Body of pancreas (tissue), 4 donors: ENCODE results near the gene RASSF10. TPM values are rescaled to one million over a fixed set of nuclear protein-coding genes. Genes with fewer than 3 reads are reported as not detected.

Experiments used
- ATAC-seq: fragments of 150-250 bp; one replicate; pipeline ENCODE4 v1.9.1; 2016
- DNase-seq, 4 donors: peaks; one replicate each; pipeline ENCODE4 v3.0.0-alpha.2; 2019
- H3K27ac ChIP-seq, 4 donors: fragments of 200-600 bp; sonication (generic); 1 replicate in 3 of 4; 2 replicates in 1 of 4; pipeline versions ENCODE4 v1.5.1 to v1.6.1; 2016 to 2019; ENCODE audit warnings: mild to moderate bottlenecking in 1 of 4, mixed read lengths in 1 of 4, moderate library complexity in 1 of 4
- H3K27me3 ChIP-seq, 2 donors: fragments of 200-600 bp; sonication (generic); one replicate each; pipeline ENCODE4 v1.6.0; 2016; ENCODE audit warnings: mild to moderate bottlenecking in 1 of 2
- H3K36me3 ChIP-seq, 2 donors: fragments of 200-600 bp; sonication (generic); replicated peaks in 1 of 2; 2 replicates each; pipeline ENCODE4 v1.5.1; 2016; ENCODE audit warnings: low read depth in 2 of 2; ENCODE audit not compliant: insufficient read depth in 1 of 2
- H3K4me1 ChIP-seq: fragments of 200-600 bp; sonication (generic); one replicate; pipeline ENCODE4 v1.6.0; 2016
- H3K4me3 ChIP-seq, 2 donors: fragments of 200-600 bp; sonication (generic); 1 replicate in 1 of 2; 2 replicates in 1 of 2; pipeline ENCODE4 v1.5.1; 2016 to 2019
- H3K9me3 ChIP-seq, 3 donors: fragments of 200-600 bp; sonication (generic); 1 replicate in 2 of 3; 2 replicates in 1 of 3; pipeline ENCODE4 v1.5.1; 2016
- POLR2A ChIP-seq, 3 donors: fragments of 450-650 bp; IDR thresholded peaks; one replicate each; pipeline ENCODE4 v1.6.1; 2016; ENCODE audit warnings: antibody characterized with exemption in 3 of 3, mild to moderate bottlenecking in 2 of 3
- WGBS, 2 donors: methylation state at CpG; one replicate each; pipeline ENCODE4 v1.1.5; 2017; 5-methylcytosine and 5-hydroxymethylcytosine counted together
- intact Hi-C: fragments of 100-400 bp; cut with DNase I; formaldehyde crosslinking; loops from one replicate; pipeline ENCODE4 v1.15.1; 2023
- total RNA-seq, 2 donors: library from RNA; depleted of rRNA; stranded (reverse); fragments of >200 nt; gene quantifications; one replicate each; pipeline ENCODE4 v1.1.0, GENCODE V29; 2016
- TF ChIP-seq, protein P1 (sequence below), 7 experiments: fragments of 450-650 bp in 4 of 7; fragments of 200-600 bp in 3 of 7; sonication (generic) in 3 of 7; IDR thresholded peaks; one replicate each; pipeline ENCODE4 v1.5.1; 2016 to 2019; ENCODE audit warnings: antibody characterized with exemption in 7 of 7

The RASSF10 gene
- total RNA-seq = not detected

DNA sequence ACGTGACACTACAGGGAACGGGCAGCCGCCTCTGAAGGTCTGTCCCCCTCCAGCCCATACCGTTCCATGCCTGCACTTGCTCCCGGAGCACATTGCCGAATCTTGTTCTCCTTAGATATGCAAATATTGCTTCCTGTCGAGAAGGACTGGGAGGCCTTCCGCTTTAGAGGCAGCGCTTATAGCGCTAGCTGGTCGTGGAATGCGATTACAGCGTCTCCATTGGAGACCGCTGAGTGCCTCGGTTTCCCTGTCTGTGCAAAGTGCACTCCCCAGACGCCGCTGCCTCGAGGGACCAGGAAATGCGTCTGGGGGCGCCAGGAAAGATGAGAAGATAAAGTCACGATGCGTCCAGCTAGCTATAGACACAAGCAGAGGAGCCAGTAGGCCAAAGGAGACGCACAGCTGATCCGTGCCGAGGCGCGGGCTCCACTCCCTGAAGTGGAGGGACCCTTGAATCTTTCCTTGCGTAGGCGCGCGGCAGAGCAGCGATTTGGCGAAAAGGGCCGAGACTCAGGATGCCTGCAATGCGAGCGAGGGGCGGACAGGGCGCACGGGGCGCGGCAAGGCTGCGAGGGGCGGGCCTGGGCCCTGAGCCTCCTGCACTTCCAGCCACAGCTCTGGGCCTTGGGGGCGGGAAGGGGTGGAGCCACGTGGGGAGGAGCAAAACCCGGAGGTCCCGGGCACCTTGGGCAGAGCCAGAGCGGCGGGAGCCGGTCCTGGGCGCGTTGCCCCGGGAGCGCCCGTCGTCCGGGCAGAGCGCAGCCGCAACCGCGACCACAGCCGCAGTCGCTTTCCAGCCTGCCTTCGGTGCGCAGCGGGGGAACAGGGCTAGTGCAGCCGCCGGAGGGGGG, at the start of gene RASSF10:
TSS of gene RASSF10 (plus strand) at position 692 of the 851 bp plus-strand sequence. CDS start 261 bp downstream, outside the sequence.
- Histone ChIP-seq H3K27ac (no peak within 1 kb of the TSS), H3K4me1 (peaks cover 63% of the 10 kb centered on the region), H3K9me3 (peaks cover 0 to 11% (median 0%) of the 10 kb centered on the region in 3 donors), H3K27me3 (peaks cover 0 to 5% of the 10 kb centered on the region in 2 donors), H3K4me3 (no peak within 1 kb of the TSS), H3K36me3 (no peaks in the 10 kb centered on the region)
- DNase-seq (peak; percentile 22 to 61 (median 36)), ATAC-seq (no peak)
- WGBS, 2 donors = 31 to 55% methylated on average over 37 to 67 of the region's 68 CpGs
- TF ChIP-seq POLR2A (IDR thresholded peaks at IDR 0.05) = no peak
- TF ChIP-seq, protein P1, sequence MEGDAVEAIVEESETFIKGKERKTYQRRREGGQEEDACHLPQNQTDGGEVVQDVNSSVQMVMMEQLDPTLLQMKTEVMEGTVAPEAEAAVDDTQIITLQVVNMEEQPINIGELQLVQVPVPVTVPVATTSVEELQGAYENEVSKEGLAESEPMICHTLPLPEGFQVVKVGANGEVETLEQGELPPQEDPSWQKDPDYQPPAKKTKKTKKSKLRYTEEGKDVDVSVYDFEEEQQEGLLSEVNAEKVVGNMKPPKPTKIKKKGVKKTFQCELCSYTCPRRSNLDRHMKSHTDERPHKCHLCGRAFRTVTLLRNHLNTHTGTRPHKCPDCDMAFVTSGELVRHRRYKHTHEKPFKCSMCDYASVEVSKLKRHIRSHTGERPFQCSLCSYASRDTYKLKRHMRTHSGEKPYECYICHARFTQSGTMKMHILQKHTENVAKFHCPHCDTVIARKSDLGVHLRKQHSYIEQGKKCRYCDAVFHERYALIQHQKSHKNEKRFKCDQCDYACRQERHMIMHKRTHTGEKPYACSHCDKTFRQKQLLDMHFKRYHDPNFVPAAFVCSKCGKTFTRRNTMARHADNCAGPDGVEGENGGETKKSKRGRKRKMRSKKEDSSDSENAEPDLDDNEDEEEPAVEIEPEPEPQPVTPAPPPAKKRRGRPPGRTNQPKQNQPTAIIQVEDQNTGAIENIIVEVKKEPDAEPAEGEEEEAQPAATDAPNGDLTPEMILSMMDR (IDR thresholded peaks at IDR 0.05) = no peak
- intact Hi-C loops = loop anchor here (10.0 kb wide), 1 partner anchor 46 kb away; no protein-coding TSS in a partner anchor

DNA sequence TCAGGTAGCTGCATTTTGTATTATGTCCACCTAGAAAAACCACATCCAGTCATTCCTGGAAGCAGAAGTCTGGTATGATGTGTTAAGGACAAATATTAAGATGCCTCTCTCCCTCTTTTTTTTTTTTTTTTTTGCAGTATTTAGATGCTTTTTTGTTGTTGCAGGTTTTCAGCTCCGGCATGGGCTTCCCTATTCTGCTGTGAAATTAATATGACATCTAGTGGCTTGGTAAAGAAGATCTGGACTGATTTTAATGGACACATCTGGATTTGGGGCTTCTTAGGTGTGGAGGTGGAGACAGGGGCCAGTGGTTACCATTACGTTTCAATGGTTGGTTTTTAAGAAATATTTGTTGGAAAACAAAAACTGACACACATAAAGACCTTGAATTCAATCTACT, 47.5 kb upstream of the RASSF10 start:
- no peak overlapping the region for H3K27ac ChIP-seq
- DNase-seq (no peak), ATAC-seq (no peak)
- peaks cover 8% of the 10 kb centered on the region for H3K4me1 ChIP-seq
- H3K4me3 ChIP-seq = no peak overlapping the region
- no peaks in the 10 kb centered on the region for H3K9me3 ChIP-seq
- H3K27me3 ChIP-seq = no peaks in the 10 kb centered on the region
- no peak for TF ChIP-seq POLR2A (IDR thresholded peaks at IDR 0.05)
- TF ChIP-seq, protein P1 (IDR thresholded peaks at IDR 0.05) = peak in 1 of 7 experiments; percentile 6
- WGBS, 2 donors = 65 to 69% methylated on average over 2 of the region's 2 CpGs
- H3K36me3 ChIP-seq = no peaks in the 10 kb centered on the region
- intact Hi-C loops = loop anchor here (10.0 kb wide), 1 partner anchor 383 kb away; no protein-coding TSS in a partner anchor

DNA sequence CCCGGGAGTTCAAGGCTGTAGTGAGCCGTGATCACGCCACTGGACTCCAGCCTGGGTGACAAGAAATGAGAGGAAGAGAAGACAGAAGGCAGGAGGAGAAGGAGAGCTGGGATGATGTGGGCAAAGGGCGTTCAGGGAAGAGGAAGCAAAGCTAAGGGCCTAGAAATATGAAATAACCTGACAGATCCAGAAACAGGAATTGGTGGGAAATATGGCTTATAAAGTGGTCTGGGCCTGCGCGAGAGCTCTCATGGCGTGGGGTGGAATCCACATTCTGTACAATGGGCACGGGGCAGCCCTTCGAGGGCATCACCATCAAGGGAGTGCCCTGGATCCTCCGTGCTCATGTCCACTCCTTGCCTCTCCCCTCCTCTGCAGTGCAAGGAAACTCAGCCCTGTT, 46.8 kb upstream of the RASSF10 start:
- TF ChIP-seq POLR2A (IDR thresholded peaks at IDR 0.05) = no peak
- TF ChIP-seq, protein P1 (IDR thresholded peaks at IDR 0.05) = no peak
- Histone ChIP-seq H3K27ac (no peak overlapping the region), H3K36me3 (no peaks in the 10 kb centered on the region), H3K4me1 (peaks cover 8% of the 10 kb centered on the region), H3K27me3 (no peaks in the 10 kb centered on the region), H3K4me3 (no peak overlapping the region), H3K9me3 (no peaks in the 10 kb centered on the region)
- intact Hi-C loops = loop anchor here (10.0 kb wide), 1 partner anchor 382 kb away; no protein-coding TSS in a partner anchor
- DNase-seq (no peak), ATAC-seq (no peak)
- 78 to 83% methylated on average over 10 of the region's 10 CpGs for WGBS, 2 donors

DNA sequence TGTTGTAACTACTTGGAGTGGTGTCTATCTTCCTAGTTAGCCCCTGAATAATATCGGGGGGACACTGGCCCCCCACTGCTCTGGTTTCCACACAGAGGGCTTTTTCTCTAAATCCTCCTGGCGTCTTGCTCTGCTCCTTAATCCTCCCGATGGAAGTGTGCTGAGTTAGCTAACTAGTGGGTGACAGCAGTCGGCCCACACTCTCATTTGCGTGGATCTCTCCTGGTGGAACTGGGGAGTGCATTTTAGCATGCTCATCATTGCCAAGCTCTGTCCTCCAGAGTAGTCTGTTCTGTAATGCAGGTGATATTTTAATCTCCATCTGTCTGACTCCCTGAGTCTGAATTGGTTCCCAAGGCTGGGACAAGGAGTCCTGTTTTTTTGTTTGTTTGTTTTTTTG, 46.1 kb upstream of the RASSF10 start:
- DNase-seq (no peak), ATAC-seq (no peak)
- TF ChIP-seq, protein P1 (IDR thresholded peaks at IDR 0.05) = no peak
- no peak for TF ChIP-seq POLR2A (IDR thresholded peaks at IDR 0.05)
- Histone ChIP-seq H3K4me1 (peaks cover 8% of the 10 kb centered on the region), H3K27me3 (no peaks in the 10 kb centered on the region), H3K36me3 (no peaks in the 10 kb centered on the region), H3K9me3 (no peaks in the 10 kb centered on the region), H3K27ac (no peak overlapping the region), H3K4me3 (no peak overlapping the region)
- intact Hi-C loops = loop anchor here (10.0 kb wide), 1 partner anchor 382 kb away; no protein-coding TSS in a partner anchor
- WGBS, 2 donors = 81 to 83% methylated on average over 5 of the region's 5 CpGs
